PFSK-1 (cell line): Measurements from ENCODE around the gene TSGA10.

Experiments used
- FOXP2 ChIP-seq: optimal IDR thresholded peaks from 2 replicates; pipeline ENCODE3; 2011; ENCODE audit warnings: borderline replicate concordance, control low read depth, inconsistent platforms; ENCODE audit not compliant: insufficient read depth; ENCODE audit errors: extremely low read length, extremely low read depth
- POLR2AphosphoS5 ChIP-seq: IDR thresholded peaks from 2 replicates; pipeline ENCODE4 v1.6.1; 2012; ENCODE audit warnings: low read depth, mild to moderate bottlenecking, control low read depth, low read length, moderate library complexity
- REST ChIP-seq, 2 experiments: IDR thresholded peaks; 2 replicates each; pipeline versions ENCODE4 v1.6.1 to v1.8.0; 2011 to 2012; ENCODE audit warnings: low read depth in 2 of 2, low read length in 2 of 2, control low read depth in 1 of 2, inconsistent platforms in 1 of 2, mild to moderate bottlenecking in 1 of 2, moderate library complexity in 1 of 2; ENCODE audit not compliant: insufficient read depth in 1 of 2
- SIN3A ChIP-seq: IDR thresholded peaks from 2 replicates; pipeline ENCODE4 v1.6.1; 2012; ENCODE audit warnings: mild to moderate bottlenecking, low read length, moderate library complexity, borderline replicate concordance; ENCODE audit not compliant: insufficient read depth
- TAF1 ChIP-seq: IDR thresholded peaks from 2 replicates; pipeline ENCODE4 v1.6.1; 2012; ENCODE audit warnings: low read length, control low read depth, borderline replicate concordance; ENCODE audit not compliant: insufficient read depth

The TSGA10 gene

GRCh38 chr2:99084256-99084655, 70.5 kb downstream of the TSGA10 start:
- TF ChIP-seq POLR2AphosphoS5: no peak
- no peak for TF ChIP-seq TAF1
- no peak for TF ChIP-seq REST (IDR thresholded peaks at IDR 0.05; ENCODE audit: insufficient read depth in 1 of 2, low read depth in 2 of 2, low read length in 2 of 2)
- TF ChIP-seq SIN3A: no peak
- no peak for TF ChIP-seq FOXP2

GRCh38 chr2:99081891-99082290, 72.9 kb downstream of the TSGA10 start:
- TF ChIP-seq SIN3A (no peak), FOXP2 (no peak), TAF1 (no peak), REST (IDR thresholded peaks at IDR 0.05; ENCODE audit: insufficient read depth in 1 of 2, low read depth in 2 of 2, low read length in 2 of 2) (no peak), POLR2AphosphoS5 (no peak)

GRCh38 chr2:99079226-99079625, 75.5 kb downstream of the TSGA10 start:
- no peak for TF ChIP-seq SIN3A
- no peak for TF ChIP-seq POLR2AphosphoS5
- TF ChIP-seq FOXP2: no peak
- no peak for TF ChIP-seq REST (IDR thresholded peaks at IDR 0.05; ENCODE audit: insufficient read depth in 1 of 2, low read depth in 2 of 2, low read length in 2 of 2)
- no peak for TF ChIP-seq TAF1

DNA sequence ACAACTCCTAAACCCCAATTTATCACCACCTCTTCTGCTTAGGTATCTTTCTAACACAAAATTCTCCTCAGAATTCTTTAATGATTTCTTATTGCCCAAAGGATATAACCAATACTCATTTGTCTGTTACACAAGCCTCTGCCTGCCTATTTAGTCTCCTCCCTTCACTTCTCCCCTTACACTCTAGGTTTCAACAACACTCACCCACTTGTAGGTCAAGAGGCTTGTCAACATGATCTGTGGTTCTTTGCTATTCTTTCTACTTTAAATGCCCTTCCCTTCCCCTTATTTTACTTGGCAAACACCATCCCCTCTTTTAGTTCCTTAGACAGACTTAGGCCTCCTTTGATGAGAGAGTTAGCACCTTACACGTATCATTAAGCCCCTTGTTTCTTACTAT, 82.2 kb downstream of the TSGA10 start:
- no peak for TF ChIP-seq POLR2AphosphoS5
- TF ChIP-seq SIN3A: no peak

DNA sequence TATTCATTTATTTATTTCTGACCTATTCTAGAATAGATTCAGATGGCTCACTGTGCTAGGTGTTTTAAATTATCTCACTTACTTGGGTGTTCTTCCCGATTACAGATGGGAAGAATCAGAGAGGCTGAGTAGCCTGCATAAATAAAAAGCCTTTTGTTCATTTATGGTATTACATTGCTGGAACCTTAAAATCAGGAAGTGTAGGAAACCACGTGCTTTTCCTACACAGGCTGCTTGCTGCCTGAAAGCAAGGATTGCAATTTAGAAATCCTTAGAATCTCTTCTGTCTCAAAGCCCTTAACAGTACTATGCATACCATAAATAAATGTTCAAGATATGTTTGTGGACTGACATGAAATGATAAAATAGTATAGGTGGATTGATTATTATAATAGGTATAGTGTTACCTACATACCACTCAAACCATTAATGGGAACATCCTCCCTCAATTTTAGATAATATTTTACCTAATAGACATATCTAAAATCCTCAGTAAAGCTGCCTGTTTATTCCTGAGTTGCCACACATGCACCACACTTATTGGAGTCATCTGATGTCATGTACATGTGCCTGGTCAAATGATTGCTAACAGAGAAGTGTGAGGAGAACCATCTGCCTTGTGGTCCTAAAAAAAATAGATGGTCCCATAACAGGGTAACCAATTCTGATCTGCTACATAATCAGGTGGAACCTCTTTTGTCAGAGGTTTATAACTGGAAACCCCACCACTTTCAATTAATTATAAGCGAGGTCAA, 86.7 kb downstream of the TSGA10 start:
- no peak for TF ChIP-seq SIN3A
- no peak for TF ChIP-seq FOXP2
- no peak for TF ChIP-seq REST (IDR thresholded peaks at IDR 0.05; ENCODE audit: insufficient read depth in 1 of 2, low read depth in 2 of 2, low read length in 2 of 2)
- no peak for TF ChIP-seq POLR2AphosphoS5
- TF ChIP-seq TAF1: no peak
